Activated naive CD4-positive, alpha-beta T cell treated with anti-CD3 and anti-CD28 coated beads, Interleukin-2, amount 10 ng/mL, durations not matched to agents 7 days and 5 days (primary cell): Measurements from ENCODE around the gene KIF3C.
"Not testable (repeated sequence)": the region's sequence is repeated elsewhere in the genome, so short reads cannot be mapped to it uniquely, and the experiment has no call there.

Experiments used
- CTCF ChIA-PET: fragments of 350-600 bp; sonication (Branson Sonifier 250); formaldehyde crosslinking; loops from one replicate; lab custom pipeline; 2021; ENCODE audit warnings: antibody characterized with exemption; lab: Charles Lee
- DNase-seq: peaks from one replicate; pipeline ENCODE4 v3.0.0-alpha.2; 2020
- H3K27ac Mint-ChIP-seq: one replicate; pipeline ENCODE4 v1.8.0; 2021; ENCODE audit warnings: mild to moderate bottlenecking, moderate library complexity, mixed read lengths
- H3K27me3 Mint-ChIP-seq: one replicate; pipeline ENCODE4 v1.8.0; 2021; ENCODE audit warnings: mild to moderate bottlenecking, mixed read lengths
- H3K36me3 Mint-ChIP-seq: one replicate; pipeline ENCODE4 v1.8.0; 2021; ENCODE audit warnings: mixed read lengths
- H3K4me1 Mint-ChIP-seq: one replicate; pipeline ENCODE4 v1.8.0; 2021; ENCODE audit warnings: mixed read lengths
- H3K4me3 Mint-ChIP-seq: one replicate; pipeline ENCODE4 v1.8.0; 2021; ENCODE audit warnings: mild to moderate bottlenecking, moderate library complexity, mixed read lengths
- H3K9me3 Mint-ChIP-seq: one replicate; pipeline ENCODE4 v1.8.0; 2021; ENCODE audit warnings: mixed read lengths

Gene KIF3C

DNA sequence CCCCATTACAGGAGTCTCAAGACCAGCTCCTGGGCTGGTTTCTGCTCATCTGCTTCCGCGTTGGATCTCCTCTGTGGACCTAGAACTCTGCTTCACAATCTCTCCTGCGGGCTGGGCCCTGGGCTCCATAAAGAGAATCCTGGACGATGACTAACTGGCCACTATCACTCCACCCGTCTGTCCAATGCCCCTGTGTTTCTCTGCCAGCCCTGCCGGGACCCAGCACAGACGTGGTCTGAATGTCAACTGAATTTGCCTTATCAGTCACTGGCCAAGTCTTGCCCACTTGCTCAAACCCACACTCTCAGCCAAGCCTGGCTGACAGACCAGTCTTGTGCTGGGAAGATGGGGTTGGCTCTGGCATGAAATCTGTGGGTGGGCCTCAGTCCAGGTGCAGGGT is 17.4 kb downstream of the KIF3C start:
- DNase-seq, result no peak

DNA sequence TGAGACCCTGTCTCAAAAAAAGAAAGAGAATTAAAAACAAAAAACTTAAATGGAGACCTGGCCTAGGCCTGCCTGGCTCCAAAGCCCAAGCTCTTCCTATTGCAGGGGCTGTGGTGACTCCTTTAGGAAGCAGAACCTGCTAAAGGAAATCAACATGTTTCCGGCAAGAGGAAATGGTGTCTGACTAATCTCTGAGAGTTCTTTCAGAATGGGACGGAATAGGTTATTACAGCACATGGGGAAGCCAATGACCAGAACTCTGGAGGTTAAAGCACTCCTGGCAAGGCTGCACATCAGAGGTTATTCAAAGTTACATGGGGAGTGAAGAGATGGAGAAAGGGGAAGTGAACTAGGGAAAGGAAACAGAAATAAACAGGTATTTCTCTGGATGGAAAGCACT is 21.4 kb downstream of the KIF3C start:
- H3K27ac Mint-ChIP-seq, result no peak overlapping the region
- H3K4me3 Mint-ChIP-seq, result no peak overlapping the region
- CTCF ChIA-PET, result interaction anchor here (0.9 to 2.1 kb wide), 2 partner anchors 10 to 183 kb away, joined by 3 to 13 read pairs; no protein-coding TSS in a partner anchor
- H3K27me3 Mint-ChIP-seq, result no peaks in the 10 kb centered on the region
- no peaks in the 10 kb centered on the region for H3K9me3 Mint-ChIP-seq
- H3K4me1 Mint-ChIP-seq, result peaks cover 13% of the 10 kb centered on the region
- no peaks in the 10 kb centered on the region for H3K36me3 Mint-ChIP-seq
- DNase-seq, result no peak

More for the DNA sequence above, 17.4 kb downstream of the KIF3C start:
- Mint-ChIP-seq H3K4me3 (no peak overlapping the region), H3K27ac (no peak overlapping the region), H3K9me3 (no peaks in the 10 kb centered on the region), H3K36me3 (no peaks in the 10 kb centered on the region), H3K4me1 (peaks cover 13% of the 10 kb centered on the region), H3K27me3 (no peaks in the 10 kb centered on the region)
- CTCF ChIA-PET, result interaction anchor here (0.6 to 1.9 kb wide), 2 partner anchors 180 to 358 kb away, joined by 3 to 4 read pairs; no protein-coding TSS in a partner anchor

DNA sequence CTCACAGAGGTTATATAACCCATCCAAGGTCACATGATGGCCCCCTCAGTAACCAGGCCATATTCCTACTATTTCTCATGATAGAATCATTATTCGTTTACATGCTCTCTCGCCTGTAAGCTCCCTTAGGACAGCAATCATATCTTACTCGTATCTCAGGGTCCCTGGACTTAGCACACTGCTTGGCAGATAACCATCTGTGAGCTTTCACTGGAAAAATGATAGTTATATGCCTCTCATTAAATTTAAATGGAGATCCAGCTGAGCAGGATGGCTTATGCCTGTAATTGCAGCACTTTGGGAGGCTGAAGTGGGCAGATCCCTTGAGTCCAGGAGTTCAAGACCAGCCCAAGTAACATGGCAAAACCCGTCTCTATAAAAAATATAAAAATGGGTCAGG is 21.9 kb downstream of the KIF3C start:
- CTCF ChIA-PET, result interaction anchor here (2.1 kb wide), 1 partner anchor 10 kb away, joined by 13 read pairs; no protein-coding TSS in a partner anchor

DNA sequence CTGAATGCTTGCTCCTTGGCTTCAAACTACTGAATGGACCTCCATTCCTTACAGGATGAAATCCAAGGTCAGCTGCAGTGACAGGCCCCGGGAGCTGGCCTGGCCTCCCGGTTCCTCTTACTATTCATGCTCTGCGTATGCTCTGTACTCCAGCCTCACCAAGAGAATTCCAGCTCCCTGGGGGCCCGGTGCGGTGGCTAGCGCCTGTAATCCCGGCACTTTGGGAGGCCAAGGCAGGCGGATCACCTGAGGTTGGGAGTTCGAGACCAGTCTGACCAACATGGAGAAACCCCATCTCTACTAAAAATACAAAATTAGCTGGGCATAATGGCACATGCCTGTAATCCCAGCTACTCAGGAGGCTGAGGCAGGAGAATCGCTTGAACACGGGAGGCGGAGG is 23.7 kb downstream of the KIF3C start:
- H3K27ac Mint-ChIP-seq, H3K4me3 Mint-ChIP-seq, H3K36me3 Mint-ChIP-seq, H3K27me3 Mint-ChIP-seq, DNase-seq, H3K9me3 Mint-ChIP-seq: not testable (repeated sequence)
- CTCF ChIA-PET, result interaction anchor here (1.2 to 1.5 kb wide), 2 partner anchors 8 to 14 kb away, joined by 3 to 4 read pairs; no protein-coding TSS in a partner anchor
- H3K4me1 Mint-ChIP-seq, result peaks cover 13% of the 10 kb centered on the region

More for the DNA sequence above, 21.9 kb downstream of the KIF3C start:
- Mint-ChIP-seq H3K36me3 (no peaks in the 10 kb centered on the region), H3K9me3 (no peaks in the 10 kb centered on the region), H3K27ac (no peak overlapping the region), H3K4me1 (peaks cover 13% of the 10 kb centered on the region), H3K27me3 (no peaks in the 10 kb centered on the region), H3K4me3 (no peak overlapping the region)
- no peak for DNase-seq

DNA sequence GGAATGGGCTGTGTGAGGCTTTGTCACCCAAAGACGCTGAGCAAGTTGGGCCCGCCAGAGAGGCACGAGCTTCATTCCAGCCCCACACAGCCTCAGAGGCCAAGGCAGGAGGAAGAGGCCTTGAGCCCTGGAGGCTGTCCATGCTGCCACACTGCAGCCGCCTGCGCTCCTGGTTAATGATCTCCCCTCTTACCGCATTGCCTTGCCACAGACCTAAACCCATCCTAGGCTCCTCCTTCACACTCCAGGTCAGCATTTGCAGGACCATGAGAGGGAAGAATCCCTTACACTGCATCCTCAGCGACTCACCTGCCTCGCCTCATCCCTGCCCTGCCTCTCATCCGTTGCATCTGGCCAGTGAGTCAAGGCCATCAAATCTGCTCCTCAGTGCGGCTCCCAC is 24.6 kb downstream of the KIF3C start:
- Mint-ChIP-seq H3K27ac (no peak overlapping the region), H3K4me1 (peaks cover 13% of the 10 kb centered on the region), H3K36me3 (no peaks in the 10 kb centered on the region), H3K4me3 (no peak overlapping the region), H3K9me3 (no peaks in the 10 kb centered on the region), H3K27me3 (no peaks in the 10 kb centered on the region)
- CTCF ChIA-PET, result interaction anchor here (1.0 to 3.5 kb wide), 2 partner anchors 105 to 350 kb away, joined by 6 to 25 read pairs; no protein-coding TSS in a partner anchor
- DNase-seq, result no peak

DNA sequence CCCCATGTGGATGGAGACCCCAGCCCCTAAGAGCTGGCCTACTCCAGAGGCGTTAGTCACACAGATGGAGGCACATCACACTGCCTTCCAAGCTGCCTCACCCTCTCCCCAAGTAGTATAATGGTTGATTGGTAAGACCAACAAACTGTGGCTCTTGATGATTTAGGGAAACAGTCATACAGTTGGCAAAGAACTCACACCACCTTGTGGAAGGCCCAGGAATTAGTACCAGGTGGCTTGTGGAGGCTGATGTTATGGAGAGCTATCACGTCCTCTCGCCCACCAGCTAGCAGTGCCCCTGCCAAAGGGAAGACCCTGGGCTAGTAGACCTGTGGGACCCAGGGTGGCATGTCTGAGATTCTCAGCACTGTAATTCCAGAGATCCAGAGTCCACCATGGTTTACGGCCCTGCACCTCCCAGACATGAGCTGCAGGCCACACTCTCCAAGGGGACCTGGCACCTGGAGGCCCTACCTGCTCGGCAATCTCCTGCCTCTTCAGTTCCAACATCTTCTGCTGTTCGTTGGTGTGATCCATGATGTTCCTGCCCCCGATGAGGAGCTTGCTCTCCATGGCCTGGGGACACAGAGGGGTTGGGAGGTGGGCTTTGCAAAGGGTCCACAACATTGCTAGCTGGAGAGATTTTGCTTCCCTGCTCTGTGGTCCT is 26.3 kb downstream of the KIF3C start:
- DNase-seq, result no peak
- CTCF ChIA-PET, result interaction anchor here (0.6 to 3.5 kb wide), 8 partner anchors 10 to 349 kb away, joined by 3 to 25 read pairs (median 4); no protein-coding TSS in a partner anchor
- H3K4me3 Mint-ChIP-seq, result no peak overlapping the region
- H3K27me3 Mint-ChIP-seq, result peaks cover 4% of the 10 kb centered on the region
- H3K9me3 Mint-ChIP-seq, result no peaks in the 10 kb centered on the region
- peaks cover 2% of the 10 kb centered on the region for H3K4me1 Mint-ChIP-seq
- H3K27ac Mint-ChIP-seq, result no peak overlapping the region
- H3K36me3 Mint-ChIP-seq, result no peaks in the 10 kb centered on the region

DNA sequence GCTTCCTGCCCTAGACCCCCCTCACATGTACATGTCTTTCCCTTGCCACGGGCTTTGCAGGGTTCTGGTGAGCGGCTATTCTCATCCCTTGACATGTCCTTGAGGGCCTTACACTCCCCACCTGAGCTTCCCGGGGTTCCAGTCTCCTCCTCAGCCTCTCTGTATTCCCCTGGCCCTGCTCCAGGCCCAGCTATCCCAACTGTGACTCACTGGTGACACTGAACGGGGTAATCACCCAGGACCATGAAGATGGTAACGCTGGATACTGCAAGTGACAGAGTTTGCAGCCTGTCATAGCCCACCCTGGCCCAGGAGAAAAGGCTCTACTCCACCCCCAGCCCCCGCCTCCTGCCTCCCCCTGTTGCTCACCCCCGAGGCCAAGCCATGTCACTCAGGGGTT is 27.3 kb downstream of the KIF3C start:
- Mint-ChIP-seq H3K27ac (no peak overlapping the region), H3K9me3 (no peaks in the 10 kb centered on the region), H3K36me3 (no peaks in the 10 kb centered on the region), H3K27me3 (peaks cover 4% of the 10 kb centered on the region), H3K4me1 (no peaks in the 10 kb centered on the region), H3K4me3 (no peak overlapping the region)
- CTCF ChIA-PET, result interaction anchor here (0.6 to 3.5 kb wide), 4 partner anchors 11 to 251 kb away, joined by 3 to 25 read pairs (median 4); no protein-coding TSS in a partner anchor
- no peak for DNase-seq

DNA sequence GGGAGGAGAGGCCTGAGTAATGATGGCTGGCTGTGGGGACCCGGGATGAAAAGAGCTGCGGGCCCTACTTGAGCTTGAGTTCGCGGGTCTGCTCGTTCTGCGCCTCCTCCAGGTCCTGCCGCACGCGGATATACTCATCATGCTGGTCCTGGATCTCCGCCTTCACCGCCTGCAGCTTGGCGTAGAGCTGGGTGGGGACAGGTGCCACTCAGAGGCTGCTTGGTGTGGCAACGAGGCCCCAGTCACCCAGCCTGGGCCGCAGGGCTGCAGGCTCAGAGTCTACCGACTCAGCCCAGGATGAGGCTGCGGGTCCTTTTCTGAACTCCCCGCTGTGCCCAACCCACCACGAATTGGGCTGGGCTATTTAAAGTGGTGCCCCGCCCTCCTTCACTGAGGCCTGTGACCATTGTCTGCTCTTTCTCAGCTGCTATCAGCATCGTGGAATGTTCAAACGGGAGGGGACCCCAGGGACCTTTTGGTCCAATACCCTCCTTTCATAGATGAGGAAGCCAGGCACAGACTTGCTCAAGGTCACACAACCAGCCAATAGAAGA is 28.0 kb downstream of the KIF3C start:
- CTCF ChIA-PET, result interaction anchor here (0.6 to 3.5 kb wide), 2 partner anchors 102 to 251 kb away, joined by 3 to 25 read pairs; no protein-coding TSS in a partner anchor
- Mint-ChIP-seq H3K4me1 (no peaks in the 10 kb centered on the region), H3K36me3 (no peaks in the 10 kb centered on the region), H3K9me3 (no peaks in the 10 kb centered on the region), H3K27me3 (peaks cover 4% of the 10 kb centered on the region), H3K4me3 (no peak overlapping the region), H3K27ac (no peak overlapping the region)
- no peak for DNase-seq

DNA sequence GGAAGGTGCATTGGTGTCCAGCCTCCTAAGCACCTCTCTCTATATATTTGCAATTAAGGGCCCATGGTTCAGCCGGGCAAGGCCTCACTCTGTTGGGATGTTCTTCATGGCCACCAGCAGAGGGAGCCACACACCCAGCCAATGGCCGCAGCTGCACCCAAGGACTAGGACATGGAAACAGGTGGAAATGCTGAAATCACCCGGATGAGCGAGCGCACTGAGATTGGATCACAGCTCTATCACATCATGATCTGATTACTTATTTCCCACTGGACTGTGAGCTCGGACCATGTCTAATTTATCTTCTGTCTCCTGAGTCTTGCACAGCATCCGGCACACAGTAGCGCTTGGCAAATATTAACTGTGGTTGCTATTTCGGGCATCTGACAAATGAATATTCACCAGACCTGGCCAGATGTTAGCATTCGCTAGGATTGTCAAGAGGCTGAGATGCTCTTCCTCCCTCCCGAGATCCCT is 31.2 kb downstream of the KIF3C start:
- Mint-ChIP-seq H3K4me1 (no peaks in the 10 kb centered on the region), H3K27me3 (peaks cover 7% of the 10 kb centered on the region), H3K27ac (no peak overlapping the region), H3K36me3 (no peaks in the 10 kb centered on the region), H3K4me3 (no peak overlapping the region), H3K9me3 (no peaks in the 10 kb centered on the region)
- CTCF ChIA-PET, result interaction anchor here (0.7 to 3.9 kb wide), 22 partner anchors 8 to 504 kb away, joined by 3 to 37 read pairs (median 4); no protein-coding TSS in a partner anchor
- DNase-seq, result peak; percentile 80

DNA sequence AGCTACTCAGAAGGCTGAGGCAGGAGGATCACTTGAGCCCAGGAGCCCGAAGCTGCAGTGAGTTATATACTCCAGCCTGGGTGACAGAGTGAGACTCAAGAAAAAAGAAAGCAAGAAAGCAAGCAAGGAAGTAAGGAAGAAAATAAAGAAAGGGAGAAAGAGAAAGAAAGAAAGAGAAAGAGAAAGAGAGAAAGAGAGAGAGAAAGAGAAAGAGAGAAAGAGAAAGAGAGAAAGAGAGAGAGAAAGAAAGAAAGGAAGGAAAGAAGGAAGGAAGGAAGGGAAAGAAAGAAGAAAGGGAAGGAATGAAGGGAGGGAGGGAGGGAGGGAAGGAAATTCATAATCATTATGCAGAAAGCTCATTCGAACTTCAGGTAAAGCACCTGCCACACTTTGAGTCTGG is 33.9 kb downstream of the KIF3C start:
- no peak overlapping the region for H3K4me3 Mint-ChIP-seq
- peaks cover 7% of the 10 kb centered on the region for H3K27me3 Mint-ChIP-seq
- CTCF ChIA-PET, result interaction anchor here (1.3 to 3.9 kb wide), 5 partner anchors 12 to 342 kb away, joined by 3 to 37 read pairs (median 13); no protein-coding TSS in a partner anchor
- H3K9me3 Mint-ChIP-seq, result no peaks in the 10 kb centered on the region
- H3K27ac Mint-ChIP-seq, result no peak overlapping the region
- no peaks in the 10 kb centered on the region for H3K4me1 Mint-ChIP-seq
- DNase-seq, result no peak
- no peaks in the 10 kb centered on the region for H3K36me3 Mint-ChIP-seq

DNA sequence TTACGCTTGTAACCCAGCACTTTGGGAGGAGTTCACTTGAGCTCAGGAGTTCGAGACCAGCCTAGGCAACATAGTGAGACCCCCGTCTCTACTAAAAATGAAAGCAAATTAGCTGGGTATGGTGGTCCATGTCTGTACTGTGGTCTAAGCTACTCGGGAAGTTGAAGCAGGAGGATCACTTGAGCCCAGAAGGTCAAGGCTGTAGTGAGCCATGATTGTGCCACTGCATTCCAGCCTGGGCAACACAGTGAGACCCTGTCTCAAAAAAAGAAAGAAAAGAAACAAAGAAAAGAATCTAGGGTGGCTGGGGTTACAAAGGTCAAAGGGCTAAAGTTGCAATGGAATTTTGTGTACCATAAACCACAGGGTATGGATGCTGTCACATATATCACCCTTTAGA is 41.3 kb downstream of the KIF3C start:
- no peaks in the 10 kb centered on the region for H3K9me3 Mint-ChIP-seq
- H3K4me1 Mint-ChIP-seq, result peaks cover 3% of the 10 kb centered on the region
- H3K27me3 Mint-ChIP-seq, result no peaks in the 10 kb centered on the region
- no peak for DNase-seq
- no peak overlapping the region for H3K4me3 Mint-ChIP-seq
- H3K27ac Mint-ChIP-seq, result no peak overlapping the region
- CTCF ChIA-PET, result no interaction called here
- H3K36me3 Mint-ChIP-seq, result no peaks in the 10 kb centered on the region

DNA sequence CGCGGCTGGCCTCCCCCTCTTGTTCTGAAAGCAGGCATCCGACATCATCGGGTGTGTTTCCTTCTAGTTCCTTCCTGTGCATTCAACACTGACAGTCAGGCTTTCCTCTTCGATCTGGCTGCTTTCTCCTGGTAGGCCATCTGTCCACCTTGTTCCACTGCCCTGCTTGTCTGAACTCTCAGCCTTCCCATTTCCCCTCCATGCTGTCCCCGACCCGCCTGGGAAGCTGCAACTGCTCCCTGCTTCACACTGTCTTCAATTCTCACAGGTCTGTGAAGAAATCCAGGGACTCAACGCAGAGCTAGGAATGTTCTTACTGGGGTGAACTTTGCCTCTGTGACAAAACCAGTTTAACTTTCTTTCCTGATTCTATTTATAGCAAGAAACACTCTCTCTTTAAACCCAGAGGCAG is 43.0 kb downstream of the KIF3C start:
- CTCF ChIA-PET, result no interaction called here
- Mint-ChIP-seq H3K4me1 (peaks cover 3% of the 10 kb centered on the region), H3K9me3 (no peaks in the 10 kb centered on the region), H3K4me3 (no peak overlapping the region), H3K36me3 (no peaks in the 10 kb centered on the region), H3K27ac (no peak overlapping the region), H3K27me3 (no peaks in the 10 kb centered on the region)
- DNase-seq, result no peak

DNA sequence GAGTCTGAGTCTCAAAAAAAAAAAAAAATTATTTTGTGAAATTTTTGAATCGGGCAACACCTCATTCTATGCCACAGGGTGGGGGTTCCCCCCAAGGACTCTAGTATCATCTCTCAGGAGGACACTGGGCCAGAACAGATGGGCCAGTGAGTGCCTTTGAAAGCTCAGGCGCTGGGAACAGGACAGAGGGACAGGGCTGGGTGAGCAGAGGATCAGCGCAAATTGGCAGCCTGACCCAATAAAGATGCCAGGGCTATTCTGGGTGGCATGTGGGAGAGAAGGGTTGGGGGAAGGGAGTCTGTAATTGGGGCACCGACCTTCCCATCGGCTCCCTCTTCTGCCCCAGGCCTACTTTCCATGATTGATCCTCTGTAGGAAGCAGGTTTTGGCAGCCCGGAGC is 44.0 kb downstream of the KIF3C start:
- Mint-ChIP-seq H3K9me3 (no peaks in the 10 kb centered on the region), H3K36me3 (no peaks in the 10 kb centered on the region), H3K4me1 (peaks cover 3% of the 10 kb centered on the region), H3K4me3 (no peak overlapping the region), H3K27ac (no peak overlapping the region), H3K27me3 (no peaks in the 10 kb centered on the region)
- CTCF ChIA-PET, result no interaction called here
- no peak for DNase-seq

DNA sequence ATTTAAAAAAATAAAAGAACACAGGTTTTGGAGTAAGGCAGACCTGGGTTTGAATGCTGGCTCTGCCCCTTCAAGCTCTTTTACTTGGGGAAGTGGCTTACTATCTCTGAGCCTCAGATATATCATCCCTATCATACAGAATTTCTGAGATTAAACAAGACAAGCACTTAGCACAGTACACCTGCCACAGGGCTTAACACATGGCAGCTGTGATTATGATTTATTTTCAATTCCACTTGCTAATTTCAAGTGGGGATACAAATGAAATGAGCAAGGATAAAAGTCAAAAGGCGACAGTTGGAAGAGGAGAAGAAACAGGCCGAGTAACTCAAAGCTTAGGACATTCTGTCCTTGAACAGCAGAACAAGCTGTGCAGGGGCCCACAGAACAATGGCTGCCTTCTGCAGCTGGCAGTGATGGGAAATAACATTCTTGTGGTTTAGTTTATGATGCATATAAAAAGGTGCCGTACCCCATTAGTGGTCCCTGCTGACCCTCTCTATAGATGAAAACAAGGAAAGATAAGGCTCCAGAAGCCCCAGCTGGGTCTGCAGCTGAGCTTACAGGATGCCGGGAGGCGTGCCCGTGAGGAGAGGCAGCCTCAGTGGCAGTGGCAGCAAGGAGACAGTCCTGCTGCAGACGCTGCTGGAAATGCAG is 45.3 kb downstream of the KIF3C start:
- no peak overlapping the region for H3K4me3 Mint-ChIP-seq
- no peaks in the 10 kb centered on the region for H3K36me3 Mint-ChIP-seq
- no peaks in the 10 kb centered on the region for H3K27me3 Mint-ChIP-seq
- no peak for DNase-seq
- peaks cover 3% of the 10 kb centered on the region for H3K4me1 Mint-ChIP-seq
- no peaks in the 10 kb centered on the region for H3K9me3 Mint-ChIP-seq
- CTCF ChIA-PET, result interaction anchor here (1.3 to 2.3 kb wide), 2 partner anchors 11 to 84 kb away, joined by 6 read pairs; no protein-coding TSS in a partner anchor
- H3K27ac Mint-ChIP-seq, result no peak overlapping the region
